Lower leg skin (tissue), 3 donors: Measurements from ENCODE around the gene MAP1B.

Source experiments
- CTCF ChIP-seq, 3 donors: fragments of 450-650 bp; IDR thresholded peaks; one replicate each; pipeline ENCODE4 v1.5.1; 2016; ENCODE audit warnings: antibody characterized with exemption in 3 of 3, mild to moderate bottlenecking in 3 of 3, moderate library complexity in 2 of 3
- POLR2A ChIP-seq, 2 donors: fragments of 450-650 bp; IDR thresholded peaks; one replicate each; pipeline ENCODE4 v1.6.1; 2016 to 2017; ENCODE audit warnings: antibody characterized with exemption in 2 of 2, mild to moderate bottlenecking in 1 of 2, moderate library complexity in 1 of 2

GRCh38 chr5:72187388-72188075 is 80.3 kb downstream of the MAP1B start:
- TF ChIP-seq POLR2A (IDR thresholded peaks at IDR 0.05) (no peak), CTCF (IDR thresholded peaks at IDR 0.05) (no peak)
